ENCODE data around the gene AQP6.
A peak's percentile ranks its signal among the peaks of the same experiment; 100 is the strongest.

AQP6 gene

DNA sequence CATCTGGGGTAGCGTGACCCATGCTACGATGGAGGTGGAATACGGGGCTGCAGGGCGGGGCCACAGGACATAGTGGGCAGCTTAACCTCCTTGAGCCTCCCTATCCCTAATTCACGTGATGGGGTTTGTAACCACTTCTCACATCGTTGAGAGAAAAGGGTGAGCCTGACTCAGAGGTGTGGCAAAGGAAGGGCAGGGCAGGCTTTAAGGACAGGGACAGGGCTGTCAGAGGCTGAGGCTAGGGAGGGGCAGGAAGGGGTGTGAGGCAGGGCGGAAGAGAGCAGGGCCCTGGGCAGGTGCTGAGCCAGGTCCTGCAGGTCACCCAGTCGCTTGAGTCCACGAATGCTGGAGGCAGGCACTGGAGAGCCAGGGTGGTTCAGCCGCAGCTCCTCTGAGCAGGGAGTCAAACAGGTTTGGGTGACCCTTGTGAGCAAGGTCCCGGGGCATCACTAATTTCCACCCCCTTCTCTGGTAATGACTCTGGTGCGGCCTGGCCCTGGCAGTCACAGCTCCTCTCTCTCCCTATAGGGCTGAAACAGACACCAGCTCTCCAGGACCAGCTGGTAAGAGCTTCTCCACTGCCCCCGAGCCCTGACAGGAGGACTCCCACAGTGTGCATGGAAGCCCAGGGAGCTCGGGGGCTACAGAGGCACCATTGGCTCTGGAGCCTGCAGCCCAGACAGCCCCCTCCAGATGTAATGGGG, 29.7 kb upstream of the AQP6 start:
- no peak for DNase-seq (ENCODE audit: low read depth)

GRCh38 chr12:49943625-49943960, 29.2 kb upstream of the AQP6 start:
- no peak for DNase-seq (ENCODE audit: low read depth)

- DNase-seq (ENCODE audit: low read depth), result no peak
Measured at GRCh38 chr12:49944046-49944445, 28.7 kb upstream of the AQP6 start.

GRCh38 chr12:49944718-49945117, 28.0 kb upstream of the AQP6 start:
- no peak for DNase-seq (ENCODE audit: low read depth)

DNA sequence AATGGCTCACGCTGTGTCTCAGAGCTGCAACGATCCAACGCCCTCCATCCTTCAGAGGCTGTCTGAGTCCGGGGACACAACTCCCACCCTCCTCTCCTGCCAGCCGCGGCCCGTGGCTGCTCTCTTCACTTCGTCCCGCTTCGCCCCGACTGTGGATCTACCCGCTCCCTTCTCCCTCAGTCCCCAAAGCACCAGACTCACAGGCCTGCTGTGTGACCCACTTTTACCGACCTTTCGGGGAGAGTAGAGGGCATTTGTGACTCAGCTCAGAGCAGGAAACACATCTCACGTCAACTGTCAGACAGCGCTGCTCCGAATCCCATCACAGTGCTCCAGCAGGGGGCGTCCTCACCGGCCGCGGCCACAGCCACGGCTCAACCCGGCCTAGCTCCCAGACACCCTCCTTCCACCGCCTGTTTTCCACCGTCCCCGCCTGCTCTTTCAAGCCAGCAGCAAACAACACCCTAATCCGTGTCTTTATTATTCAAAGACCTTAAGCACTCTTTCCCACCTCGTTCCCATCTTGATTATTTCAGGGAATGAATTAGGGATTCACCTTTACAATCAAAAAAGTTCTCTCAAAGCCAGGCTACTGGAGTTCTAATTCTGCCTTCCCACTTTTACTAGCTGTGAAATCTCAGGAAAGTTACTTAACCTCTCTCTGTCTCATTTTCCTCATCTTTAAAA, 27.2 kb upstream of the AQP6 start:
- DNase-seq (ENCODE audit: low read depth), result peak; percentile 83

- DNase-seq (ENCODE audit: low read depth), result no peak
Measured at GRCh38 chr12:49946086-49946485, 26.7 kb upstream of the AQP6 start.

GRCh38 chr12:49946497-49946896, 26.2 kb upstream of the AQP6 start:
- no peak for DNase-seq (ENCODE audit: low read depth)

GRCh38 chr12:49947593-49948226, 25.0 kb upstream of the AQP6 start:
- no peak for DNase-seq (ENCODE audit: low read depth)

GRCh38 chr12:49948866-49949845, 23.6 kb upstream of the AQP6 start:
- DNase-seq (ENCODE audit: low read depth), result no peak

DNA sequence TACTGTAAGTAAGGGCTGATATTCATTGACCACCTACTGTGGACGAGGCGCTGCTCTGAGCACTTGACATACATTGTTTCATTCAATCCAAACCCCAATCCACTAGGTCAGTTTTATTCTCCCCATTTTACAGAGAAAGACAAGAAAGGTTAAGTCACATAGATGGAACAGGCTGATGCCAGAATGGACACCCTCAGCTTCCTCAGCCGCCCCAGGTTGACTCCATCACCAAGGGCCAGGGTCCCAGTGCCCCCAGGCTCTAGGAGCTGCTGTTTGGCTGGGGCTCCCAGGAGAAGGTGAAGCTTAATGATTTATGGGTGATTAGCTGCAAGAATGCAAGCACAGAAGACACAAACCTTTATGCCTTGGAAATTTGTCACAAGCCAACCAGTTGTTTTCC, 22.9 kb upstream of the AQP6 start:
- DNase-seq (ENCODE audit: low read depth), result no peak

DNA sequence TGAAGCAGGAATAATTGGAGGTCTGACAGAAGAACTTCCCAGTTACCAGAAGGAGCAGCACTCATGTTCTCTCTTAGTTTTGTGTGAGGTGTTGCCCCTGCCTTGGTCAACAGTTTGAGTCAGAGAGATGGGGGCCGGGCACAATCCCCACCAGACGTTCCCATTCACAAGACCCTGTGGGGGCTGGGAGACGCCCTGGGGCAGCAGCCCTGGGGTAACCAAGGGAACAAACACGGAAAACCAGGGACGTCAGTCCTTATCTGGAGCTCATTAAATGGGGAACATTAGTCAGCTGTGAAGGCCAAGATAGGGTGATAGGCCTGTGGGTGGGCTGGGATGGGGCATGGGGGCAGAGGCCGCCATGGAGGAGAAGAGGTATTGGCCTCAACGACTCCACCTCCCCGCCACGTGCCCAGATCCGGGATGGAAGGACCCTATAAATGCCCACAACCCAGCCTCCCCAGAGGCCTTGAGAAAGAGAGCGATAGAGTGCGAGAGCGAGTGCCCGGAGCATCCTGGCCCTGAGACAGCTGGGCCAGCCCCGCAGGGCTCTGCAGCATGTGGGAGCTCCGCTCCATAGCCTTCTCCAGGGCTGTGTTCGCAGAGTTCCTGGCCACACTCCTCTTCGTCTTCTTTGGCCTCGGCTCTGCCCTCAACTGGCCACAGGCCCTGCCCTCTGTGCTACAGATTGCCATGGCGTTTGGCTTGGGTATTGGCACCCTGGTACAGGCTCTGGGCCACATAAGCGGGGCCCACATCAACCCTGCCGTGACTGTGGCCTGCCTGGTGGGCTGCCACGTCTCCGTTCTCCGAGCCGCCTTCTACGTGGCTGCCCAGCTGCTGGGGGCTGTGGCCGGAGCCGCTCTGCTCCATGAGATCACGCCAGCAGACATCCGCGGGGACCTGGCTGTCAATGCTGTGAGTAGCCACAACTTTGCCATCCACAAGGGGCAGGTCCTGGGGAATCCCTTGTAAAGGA, 22.2 kb upstream of the AQP6 start, which contains the start of gene AQP2:
Gene AQP2 (plus strand): TSS at position 465 of the 979 bp plus-strand sequence. CDS start 94 bp downstream, at position 559.
- DNase-seq (ENCODE audit: low read depth), result no peak

- no peak for DNase-seq (ENCODE audit: low read depth)
Measured at GRCh38 chr12:49951411-49952240, 21.1 kb upstream of the AQP6 start.

- no peak for DNase-seq (ENCODE audit: low read depth)
Measured at GRCh38 chr12:49952391-49953055, 20.2 kb upstream of the AQP6 start.

- no peak for DNase-seq (ENCODE audit: low read depth)
Measured at GRCh38 chr12:49953151-49953550, 19.6 kb upstream of the AQP6 start.

DNA sequence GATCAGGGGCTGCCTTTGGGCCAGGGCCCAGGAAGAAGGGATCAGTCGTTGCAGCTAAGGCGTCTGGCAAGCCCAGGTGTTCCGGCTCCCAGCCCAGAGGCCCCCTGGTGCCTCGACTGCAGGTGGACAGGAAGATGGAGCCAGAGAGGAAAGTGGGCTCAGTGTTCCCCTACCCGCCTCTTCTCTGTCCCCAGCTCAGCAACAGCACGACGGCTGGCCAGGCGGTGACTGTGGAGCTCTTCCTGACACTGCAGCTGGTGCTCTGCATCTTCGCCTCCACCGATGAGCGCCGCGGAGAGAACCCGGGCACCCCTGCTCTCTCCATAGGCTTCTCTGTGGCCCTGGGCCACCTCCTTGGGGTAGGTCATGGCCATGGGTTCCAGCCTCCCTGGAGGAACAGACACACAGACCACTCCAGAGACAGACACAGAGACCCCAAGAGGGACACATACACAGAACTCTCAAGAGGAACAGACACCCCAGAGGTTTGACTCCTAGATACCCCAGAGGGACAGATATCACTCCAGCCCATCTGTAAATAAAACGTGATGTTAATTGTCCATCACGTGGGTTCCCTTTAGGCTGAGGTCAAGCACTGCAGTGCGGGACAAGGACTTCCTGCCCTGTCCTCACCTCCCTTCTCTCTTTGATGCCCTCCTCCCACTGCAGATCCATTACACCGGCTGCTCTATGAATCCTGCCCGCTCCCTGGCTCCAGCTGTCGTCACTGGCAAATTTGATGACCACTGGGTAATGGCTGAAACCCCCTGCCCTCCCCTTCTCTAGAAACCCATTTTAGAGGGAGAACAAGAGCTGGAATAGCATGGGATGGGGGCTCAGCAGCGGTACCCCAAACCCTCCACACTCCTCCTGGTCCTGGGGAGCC, 18.5 kb upstream of the AQP6 start:
- DNase-seq (ENCODE audit: low read depth), result no peak

GRCh38 chr12:49954863-49955830, 17.6 kb upstream of the AQP6 start:
- peak; percentile 17 for DNase-seq (ENCODE audit: low read depth)
